Sigmoid colon (tissue), 3 donors: ENCODE results near the gene DNASE1L3.

Source experiments
- CTCF ChIP-seq, 4 experiments: fragments of 450-650 bp in 3 of 4; fragments of 200-600 bp in 1 of 4; IDR thresholded peaks; one replicate each; pipeline ENCODE4 v1.5.1; 2016 to 2019; ENCODE audit warnings: antibody characterized with exemption in 4 of 4, mild to moderate bottlenecking in 3 of 4, moderate library complexity in 2 of 4
- POLR2A ChIP-seq, 2 donors: fragments of 450-650 bp; IDR thresholded peaks; one replicate each; pipeline ENCODE4 v1.6.1; 2016; ENCODE audit warnings: antibody characterized with exemption in 2 of 2, mild to moderate bottlenecking in 2 of 2, moderate library complexity in 2 of 2

GRCh38 chr3:58197588-58197987 lies 13.2 kb downstream of the DNASE1L3 start:
- TF ChIP-seq CTCF (IDR thresholded peaks at IDR 0.05) (no peak), POLR2A (IDR thresholded peaks at IDR 0.05) (no peak)
